Muscle of leg (tissue), 11 donors: Measurements from ENCODE around the gene RPL22. TPM values are rescaled to one million over a fixed set of nuclear protein-coding genes. Genes with fewer than 3 reads are reported as not detected.

Experiments used
- DNase-seq: peaks from one replicate; pipeline ENCODE4 v3.0.0; 2013
- H3K27ac ChIP-seq: one replicate; pipeline ENCODE4 v1.5.1; 2013; ENCODE audit warnings: mild to moderate bottlenecking, low read length, control low read depth
- H3K27me3 ChIP-seq: one replicate; pipeline ENCODE4 v1.6.1; 2013; ENCODE audit warnings: low read length; ENCODE audit not compliant: control insufficient read depth, insufficient read depth
- H3K36me3 ChIP-seq: one replicate; pipeline ENCODE4 v1.6.1; 2013; ENCODE audit warnings: low read length; ENCODE audit not compliant: control insufficient read depth, insufficient read depth
- H3K4me1 ChIP-seq: one replicate; pipeline ENCODE4 v1.6.1; 2013; ENCODE audit warnings: low read length; ENCODE audit not compliant: control insufficient read depth, insufficient read depth
- H3K4me3 ChIP-seq: one replicate; pipeline ENCODE4 v1.5.1; 2013; ENCODE audit warnings: low read length, control low read depth
- H3K9me3 ChIP-seq: replicated peaks from 2 replicates; pipeline ENCODE4 v1.6.1; 2013; ENCODE audit warnings: low read depth, low read length; ENCODE audit not compliant: control insufficient read depth
- WGBS: methylation state at CpG from one replicate; pipeline ENCODE4 v1.1.5; 2013; ENCODE audit warnings: missing lambda C conversion rate; ENCODE audit not compliant: insufficient coverage; 5-methylcytosine and 5-hydroxymethylcytosine counted together
- polyA plus RNA-seq, 8 donors: library from polyadenylated mRNA; unstranded; fragments of 120-200 nt; gene quantifications; one replicate each; pipeline versions ENCODE4 v1.2.1 to v1.2.3, GENCODE V29; 2013; ENCODE audit warnings: inconsistent platforms in 1 of 8, low replicate concordance in 1 of 8; ENCODE audit not compliant: insufficient read length in 8 of 8, insufficient read depth in 1 of 8
- total RNA-seq: library from RNA; stranded (reverse); fragments of 120-200 nt; gene quantifications from one replicate; pipeline ENCODE4 v1.2.4, GENCODE V29; 2013

Gene RPL22
- total and polyA plus RNA-seq, 9 donors: 487 to 828 (median 596) TPM

GRCh38 chr1:6184083-6184783 is 15.2 kb downstream of the RPL22 start:
- Histone ChIP-seq H3K4me1 (peaks cover 9% of the 10 kb centered on the region), H3K36me3 (peaks cover 29% of the 10 kb centered on the region), H3K27me3 (peaks cover 29% of the 10 kb centered on the region), H3K4me3 (no peak overlapping the region), H3K27ac (no peak overlapping the region), H3K9me3 (no peaks in the 10 kb centered on the region)
- no peak for DNase-seq
- WGBS: 81% methylated on average over 6 of the region's 13 CpGs

- no peak overlapping the region for H3K4me3 ChIP-seq
- H3K36me3 ChIP-seq: peaks cover 23% of the 10 kb centered on the region
- no peak overlapping the region for H3K27ac ChIP-seq
- H3K27me3 ChIP-seq: peaks cover 36% of the 10 kb centered on the region
- peaks cover 15% of the 10 kb centered on the region for H3K4me1 ChIP-seq
- 60% methylated on average over 2 of the region's 6 CpGs for WGBS
- H3K9me3 ChIP-seq: no peaks in the 10 kb centered on the region
- no peak for DNase-seq
Observed at GRCh38 chr1:6183520-6183989, 15.8 kb downstream of the RPL22 start.

DNA sequence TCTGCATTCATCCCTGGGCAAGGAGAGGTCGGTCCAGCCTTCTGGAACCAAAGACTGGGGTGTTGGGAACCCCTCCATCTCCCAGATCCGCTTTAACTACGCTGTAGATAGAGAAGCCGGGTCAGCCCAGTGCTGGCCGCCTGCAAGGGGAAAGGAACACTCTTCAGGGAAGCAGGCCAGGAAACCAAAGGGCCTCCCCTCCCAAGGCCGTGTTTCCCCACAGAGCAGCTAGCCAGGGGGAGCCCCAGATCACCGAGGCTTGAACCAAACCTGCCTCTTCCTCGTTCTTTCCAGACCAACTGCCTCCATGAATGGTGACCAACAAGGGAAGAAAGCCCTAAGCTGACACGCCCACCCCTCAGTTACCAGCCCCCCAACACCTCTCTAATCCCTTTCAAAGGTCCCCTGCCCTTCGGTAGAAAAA is 18.0 kb downstream of the RPL22 start:
- Histone ChIP-seq H3K9me3 (no peaks in the 10 kb centered on the region), H3K36me3 (peaks cover 10% of the 10 kb centered on the region), H3K4me3 (no peak overlapping the region), H3K27me3 (peaks cover 58% of the 10 kb centered on the region), H3K4me1 (peaks cover 15% of the 10 kb centered on the region), H3K27ac (no peak overlapping the region)
- 0% methylated on average over 4 of the region's 10 CpGs for WGBS
- DNase-seq: peak; percentile 31

GRCh38 chr1:6180707-6181311 is 18.6 kb downstream of the RPL22 start:
- no peak for DNase-seq
- Histone ChIP-seq H3K9me3 (no peaks in the 10 kb centered on the region), H3K36me3 (peaks cover 7% of the 10 kb centered on the region), H3K4me1 (peaks cover 15% of the 10 kb centered on the region), H3K4me3 (no peak overlapping the region), H3K27me3 (peaks cover 63% of the 10 kb centered on the region), H3K27ac (no peak overlapping the region)
- 2% methylated on average over 24 of the region's 36 CpGs for whole genome bisulfite sequencing

- 1% methylated on average over 53 of the region's 57 CpGs for WGBS
- Histone ChIP-seq H3K4me1 (peaks cover 15% of the 10 kb centered on the region), H3K36me3 (peaks cover 2% of the 10 kb centered on the region), H3K9me3 (no peaks in the 10 kb centered on the region), H3K27ac (no peak within 1 kb of the TSS), H3K4me3 (no peak within 1 kb of the TSS), H3K27me3 (peaks cover 63% of the 10 kb centered on the region)
- no peak for DNase-seq
Observed at GRCh38 chr1:6180268-6180706, 19.1 kb downstream of the RPL22 start, which contains the start of gene CHD5. TSS of gene CHD5 (minus strand) at chr1:6180321. CDS start at chr1:6180023, 298 bp downstream.

- no peak for DNase-seq
- no peaks in the 10 kb centered on the region for H3K36me3 ChIP-seq
- no peaks in the 10 kb centered on the region for H3K9me3 ChIP-seq
- peaks cover 63% of the 10 kb centered on the region for H3K27me3 ChIP-seq
- H3K4me1 ChIP-seq: peaks cover 15% of the 10 kb centered on the region
- WGBS: under 1% methylated on average over 72 of the region's 92 CpGs
- no peak overlapping the region for H3K27ac ChIP-seq
- no peak overlapping the region for H3K4me3 ChIP-seq
Observed at GRCh38 chr1:6179564-6180175, 19.7 kb downstream of the RPL22 start.

- WGBS: 3% methylated on average over 47 of the region's 51 CpGs
- no peak for DNase-seq
- no peak overlapping the region for H3K4me3 ChIP-seq
Observed at GRCh38 chr1:6178751-6179563, 20.4 kb downstream of the RPL22 start.

DNA sequence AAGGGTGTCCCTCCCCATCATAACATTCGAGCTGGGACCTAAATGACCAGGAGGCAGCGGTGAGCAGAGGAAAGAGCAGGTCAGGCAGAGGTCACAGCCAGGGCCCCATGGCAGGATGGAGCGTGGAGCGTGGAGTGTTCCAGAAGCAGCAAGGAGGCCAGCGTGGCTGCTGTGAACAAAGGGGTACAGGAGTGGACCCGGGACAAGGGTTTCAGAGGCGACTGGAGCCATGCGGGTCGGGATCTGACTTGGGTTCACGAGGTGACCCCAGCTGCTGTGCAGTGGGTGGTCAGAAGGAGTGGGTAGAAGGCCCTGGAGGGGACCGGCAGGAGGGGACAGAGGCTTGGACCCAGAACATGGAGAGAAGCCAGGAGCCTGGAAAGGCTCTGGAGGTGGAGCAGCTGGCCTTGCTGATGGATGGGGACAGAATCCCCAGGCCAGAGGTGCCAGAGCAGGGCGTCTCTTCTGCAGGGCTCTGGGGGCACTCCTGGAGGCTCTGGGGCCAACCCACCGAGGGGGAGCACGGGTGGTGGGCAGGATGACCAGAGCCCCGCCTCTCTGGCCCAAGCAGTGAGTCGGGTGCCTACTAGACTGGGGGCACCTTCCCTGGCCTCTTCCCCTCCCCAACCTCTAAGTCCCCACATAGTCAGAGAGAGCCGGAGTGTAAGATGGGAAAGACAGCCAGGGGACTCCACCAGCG is 21.6 kb downstream of the RPL22 start:
- no peak for DNase-seq
- H3K4me1 ChIP-seq: peaks cover 15% of the 10 kb centered on the region
- no peaks in the 10 kb centered on the region for H3K9me3 ChIP-seq
- H3K27me3 ChIP-seq: peaks cover 55% of the 10 kb centered on the region
- WGBS: 72% methylated on average over 16 of the region's 18 CpGs
- no peaks in the 10 kb centered on the region for H3K36me3 ChIP-seq
- no peak overlapping the region for H3K4me3 ChIP-seq
- no peak overlapping the region for H3K27ac ChIP-seq

More at GRCh38 chr1:6178751-6179563, 20.4 kb downstream of the RPL22 start:
- peaks cover 15% of the 10 kb centered on the region for H3K4me1 ChIP-seq
- no peak overlapping the region for H3K27ac ChIP-seq
- H3K36me3 ChIP-seq: no peaks in the 10 kb centered on the region
- no peaks in the 10 kb centered on the region for H3K9me3 ChIP-seq
- H3K27me3 ChIP-seq: peaks cover 63% of the 10 kb centered on the region

- Histone ChIP-seq H3K27me3 (peaks cover 52% of the 10 kb centered on the region), H3K4me3 (no peak overlapping the region), H3K4me1 (peaks cover 15% of the 10 kb centered on the region), H3K36me3 (no peaks in the 10 kb centered on the region), H3K9me3 (no peaks in the 10 kb centered on the region), H3K27ac (no peak overlapping the region)
- 90% methylated on average over 1 of the region's 5 CpGs for WGBS
- no peak for DNase-seq
Observed at GRCh38 chr1:6176779-6177178, 22.6 kb downstream of the RPL22 start.
